A172 (cell line): Measurements from ENCODE around the gene KYAT1. TPM values are rescaled to one million over a fixed set of nuclear protein-coding genes. Genes with fewer than 3 reads are reported as not detected.
A peak's percentile ranks its signal among the peaks of the same experiment; 100 is the strongest.

ENCODE experiments used
- DNase-seq: peaks from one replicate; pipeline ENCODE4 v3.0.0-alpha.2; 2015; ENCODE audit warnings: low spot score
- total RNA-seq: library from RNA; depleted of rRNA; stranded (reverse); fragments of >200 nt; shearing (Covaris generic); gene quantifications from 2 replicates; pipeline ENCODE4 v1.2.3, GENCODE V29; 2014

The KYAT1 gene
- total RNA-seq, 1 experiment from 2014 or later = 19.5 TPM

- DNase-seq = no peak
Observed at GRCh38 chr9:128908372-128908771, 26.6 kb upstream of the KYAT1 start.

- no peak for DNase-seq
Observed at GRCh38 chr9:128906741-128907140, 25.0 kb upstream of the KYAT1 start.

- DNase-seq = no peak
Observed at GRCh38 chr9:128905964-128906363, 24.2 kb upstream of the KYAT1 start.

GRCh38 chr9:128903871-128904620 lies 22.3 kb upstream of the KYAT1 start:
- peak; percentile 71 for DNase-seq

- no peak for DNase-seq
Observed at GRCh38 chr9:128903079-128903461, 21.3 kb upstream of the KYAT1 start.

- DNase-seq = peak; percentile 93
Observed at GRCh38 chr9:128902351-128903078, 20.8 kb upstream of the KYAT1 start.

GRCh38 chr9:128901822-128902221 lies 20.1 kb upstream of the KYAT1 start:
- DNase-seq = no peak

- DNase-seq = no peak
Observed at GRCh38 chr9:128901379-128901778, 19.6 kb upstream of the KYAT1 start.

- peak; percentile 78 for DNase-seq
Observed at GRCh38 chr9:128899566-128900322, 18.0 kb upstream of the KYAT1 start.

- no peak for DNase-seq
Observed at GRCh38 chr9:128898845-128899565, 17.3 kb upstream of the KYAT1 start.

- no peak for DNase-seq
Observed at GRCh38 chr9:128898382-128898781, 16.6 kb upstream of the KYAT1 start.

- no peak for DNase-seq
Observed at GRCh38 chr9:128895556-128895955, 13.8 kb upstream of the KYAT1 start.

GRCh38 chr9:128894764-128895163 lies 13.0 kb upstream of the KYAT1 start:
- no peak for DNase-seq

- DNase-seq = no peak
Observed at GRCh38 chr9:128893354-128893753, 11.6 kb upstream of the KYAT1 start.

GRCh38 chr9:128892221-128892921 lies 10.6 kb upstream of the KYAT1 start:
- peak; percentile 98 for DNase-seq

- no peak for DNase-seq
Observed at GRCh38 chr9:128891321-128892220, 9.8 kb upstream of the KYAT1 start.

- DNase-seq = peak; percentile 86
Observed at GRCh38 chr9:128887914-128888350, 6.2 kb upstream of the KYAT1 start.

- no peak for DNase-seq
Observed at GRCh38 chr9:128887049-128887448, 5.3 kb upstream of the KYAT1 start.

- DNase-seq = no peak
Observed at GRCh38 chr9:128886211-128886891, 4.6 kb upstream of the KYAT1 start.

GRCh38 chr9:128885798-128886197 lies 4.0 kb upstream of the KYAT1 start:
- no peak for DNase-seq
